Smooth muscle cell of the brain vasculature (primary cell): ENCODE results near the gene CAPNS1.
"Not testable (repeated sequence)": the region's sequence is repeated elsewhere in the genome, so short reads cannot be mapped to it uniquely, and the experiment has no call there.

Source experiments
- DNase-seq: peaks from one replicate; pipeline ENCODE4 v3.0.0-alpha.2; 2012; ENCODE audit warnings: low read depth, low spot score

The CAPNS1 gene

GRCh38 chr19:36151144-36152018 lies 11.5 kb downstream of the CAPNS1 start:
- DNase-seq = no peak

- DNase-seq = no peak
Measured at GRCh38 chr19:36152019-36152351, 12.1 kb downstream of the CAPNS1 start.

DNA sequence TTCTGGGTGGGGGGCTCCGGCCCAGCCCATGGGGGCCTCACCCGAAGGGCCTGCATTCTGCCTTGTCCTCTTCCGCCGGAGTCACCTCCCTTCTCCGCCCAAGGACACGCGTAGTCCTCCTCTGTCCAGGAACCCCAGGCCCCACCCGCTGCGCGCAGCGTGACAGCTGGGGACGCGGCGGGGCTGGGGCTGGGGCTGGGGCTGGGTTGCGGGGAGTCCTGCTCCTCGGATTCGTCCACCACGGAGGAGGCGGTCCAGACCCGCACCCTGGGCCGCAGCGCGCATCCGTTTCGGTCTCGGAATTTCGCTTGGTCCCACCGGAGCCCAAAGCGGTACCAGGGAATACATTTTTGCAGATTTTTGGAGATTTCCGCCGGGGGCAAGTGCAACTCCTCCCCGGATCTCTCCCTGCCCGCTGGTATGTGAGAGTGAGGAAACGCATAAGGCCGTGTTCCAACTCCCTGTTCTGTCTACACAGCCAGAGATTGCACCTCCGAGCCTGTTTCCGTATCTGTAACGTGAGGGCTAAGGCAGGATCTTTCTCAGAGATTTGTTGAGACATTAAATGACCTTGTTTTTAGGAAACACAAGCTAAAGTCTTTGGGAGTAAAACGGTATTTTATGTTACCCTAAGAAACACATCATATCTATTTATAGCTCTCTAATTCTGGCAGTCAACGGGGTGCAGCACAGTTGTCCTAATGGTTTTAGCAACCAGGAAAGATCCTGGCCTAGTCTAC lies 12.7 kb downstream of the CAPNS1 start, which contains the start of gene COX7A1:
COX7A1 (minus strand) TSS at position 96 of the 740 bp plus-strand sequence; CDS start at position 56, 40 bp downstream.
- no peak for DNase-seq

DNA sequence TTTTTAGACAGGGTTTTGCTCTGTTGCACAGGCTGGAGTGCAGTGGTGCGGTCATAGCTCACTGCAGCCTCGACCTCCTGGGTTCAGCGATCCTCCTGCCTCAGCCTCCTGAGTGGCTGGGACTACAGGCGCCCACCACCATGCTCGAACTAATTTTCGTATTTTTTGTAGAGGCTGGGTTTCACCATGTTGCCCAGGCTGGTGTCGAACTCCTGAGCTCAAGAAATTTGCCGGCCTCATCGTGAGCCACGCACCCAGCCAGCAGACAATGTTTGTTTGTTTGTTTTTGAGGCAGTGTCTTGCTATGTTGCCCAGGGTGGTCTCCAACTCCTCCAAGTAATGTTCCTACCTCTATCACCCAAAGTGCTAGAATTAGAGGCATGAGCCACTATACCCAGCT lies 13.3 kb downstream of the CAPNS1 start:
- no peak for DNase-seq

DNA sequence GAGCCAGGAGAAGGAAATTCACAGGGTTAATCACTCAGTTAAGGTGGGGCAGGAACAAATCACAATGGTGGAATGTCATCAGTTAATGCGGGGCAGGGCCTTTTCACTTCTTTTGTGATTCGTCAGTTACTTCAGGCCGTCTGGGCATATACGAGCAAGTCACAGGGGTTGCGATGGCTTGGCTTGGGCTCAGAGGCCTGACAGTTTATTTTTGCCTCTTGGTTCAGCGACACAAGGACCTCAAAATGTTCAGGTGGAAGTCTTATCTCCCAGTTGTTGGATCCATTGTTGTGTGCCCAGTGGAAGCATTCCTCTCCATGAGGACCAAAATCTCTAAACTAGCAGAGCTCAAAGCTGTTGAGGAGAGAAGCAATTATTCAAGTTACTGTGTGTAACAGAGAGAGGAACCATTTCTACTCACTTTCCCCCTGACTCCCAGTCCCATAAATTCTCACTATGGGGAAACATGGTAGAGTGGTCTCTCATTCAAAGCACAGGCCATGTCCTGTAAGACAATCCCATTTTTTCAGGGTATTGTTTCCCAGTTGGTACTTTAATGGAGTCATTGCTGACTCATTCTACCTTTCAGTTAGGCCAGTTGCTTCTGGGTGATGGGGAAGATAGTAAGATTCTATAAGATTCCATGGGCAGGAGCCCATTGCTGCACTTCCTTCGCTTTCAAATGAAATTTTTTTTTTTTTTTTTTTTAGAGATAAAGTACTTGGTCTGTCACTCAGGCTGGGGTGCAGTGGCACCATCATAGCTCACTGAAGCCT lies 21.1 kb downstream of the CAPNS1 start:
- no peak for DNase-seq

DNA sequence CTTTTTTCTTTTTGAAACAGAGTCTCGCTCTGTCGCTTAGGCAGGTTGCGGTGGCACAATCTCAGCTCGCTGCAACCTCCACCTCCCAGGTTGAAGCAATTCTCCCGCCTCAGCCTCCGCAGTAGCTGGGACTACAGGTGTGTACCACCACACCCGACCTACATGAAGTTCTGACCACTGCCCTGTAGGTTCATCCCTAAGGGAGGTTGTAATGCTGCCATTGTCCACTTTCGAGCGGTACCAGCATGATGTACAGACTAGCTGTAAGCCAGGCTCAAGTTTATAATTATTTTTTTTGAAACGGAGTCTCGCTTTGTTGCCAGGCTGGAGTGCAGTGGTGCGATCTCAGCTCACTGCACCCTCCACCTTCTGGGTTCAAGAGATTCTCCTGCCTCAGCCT lies 23.9 kb downstream of the CAPNS1 start:
- DNase-seq = no peak

GRCh38 chr19:36169084-36169760 lies 29.4 kb downstream of the CAPNS1 start:
- no peak for DNase-seq

GRCh38 chr19:36172852-36173251 lies 33.0 kb downstream of the CAPNS1 start:
- DNase-seq = no peak

- DNase-seq = not testable (repeated sequence)
Measured at GRCh38 chr19:36173846-36174245, 34.0 kb downstream of the CAPNS1 start.

DNA sequence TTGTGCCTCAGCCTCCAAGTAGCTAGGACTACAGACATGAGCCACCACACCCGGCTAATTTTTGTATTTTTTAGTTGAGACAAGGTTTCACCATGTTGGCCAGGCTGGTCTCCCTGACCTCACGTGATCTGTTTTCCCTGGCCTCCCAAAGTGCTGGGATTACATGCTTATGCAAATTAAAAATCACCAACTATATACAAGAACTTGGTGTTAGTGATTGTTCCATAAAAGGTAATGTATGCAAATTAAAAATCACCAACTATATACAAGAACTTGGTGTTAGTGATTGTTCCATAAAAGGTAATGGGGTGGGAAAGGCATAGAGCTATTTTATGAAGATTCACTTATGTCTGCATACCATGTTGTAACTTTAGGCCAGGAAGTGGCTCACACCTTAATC lies 39.2 kb downstream of the CAPNS1 start:
- DNase-seq = not testable (repeated sequence)

DNA sequence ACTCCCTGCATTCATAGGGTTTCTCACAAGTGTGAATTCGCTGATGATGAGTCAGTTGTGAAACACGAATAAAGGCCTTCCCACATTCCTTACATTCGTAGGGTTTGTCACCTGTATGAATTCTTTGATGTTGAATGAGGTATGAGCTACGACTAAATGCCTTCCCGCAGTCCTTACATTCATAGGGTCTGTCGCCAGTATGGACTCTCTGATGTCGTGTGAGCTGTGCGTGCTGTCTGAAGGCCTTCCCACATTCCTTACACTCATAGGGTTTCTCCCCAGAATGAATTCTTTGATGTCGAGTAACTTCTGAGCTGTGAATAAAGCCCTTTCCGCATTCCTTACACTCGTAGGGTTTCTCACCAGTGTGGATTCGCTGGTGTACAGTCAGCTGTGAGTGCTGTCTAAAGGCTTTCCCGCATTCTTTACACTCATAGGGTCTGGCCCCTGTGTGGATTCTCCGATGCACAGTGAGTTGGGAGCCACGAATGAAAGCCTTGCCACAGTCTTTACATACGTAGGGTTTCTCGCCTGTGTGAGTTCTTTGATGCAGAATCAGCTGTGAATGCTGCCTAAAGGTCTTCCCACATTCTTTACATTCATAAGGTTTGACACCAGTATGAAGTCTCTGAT lies 42.9 kb downstream of the CAPNS1 start:
- no peak for DNase-seq

GRCh38 chr19:36183245-36183628 lies 43.4 kb downstream of the CAPNS1 start:
- no peak for DNase-seq

- not testable (repeated sequence) for DNase-seq
Measured at GRCh38 chr19:36186722-36187121, 46.9 kb downstream of the CAPNS1 start.

GRCh38 chr19:36196249-36196648 lies 56.4 kb downstream of the CAPNS1 start:
- no peak for DNase-seq

- DNase-seq = no peak
Measured at GRCh38 chr19:36198119-36198518, 58.3 kb downstream of the CAPNS1 start.
